Spleen (tissue), 7 donors: ENCODE measurements around the gene MDH1.

Source experiments
- CTCF ChIP-seq, 11 experiments: fragments of 200-600 bp in 7 of 11; fragments of 450-650 bp in 4 of 11; sonication (generic) in 4 of 11; IDR thresholded peaks in 8 of 11; conservative IDR thresholded peaks in 3 of 11; 1 replicate in 7 of 11; 2 replicates in 4 of 11; pipeline versions ENCODE4 v1.4.0 to v1.8.0; 2016 to 2021; ENCODE audit warnings: antibody characterized with exemption in 11 of 11, inconsistent platforms in 4 of 11, mild to moderate bottlenecking in 1 of 11
- POLR2A ChIP-seq, 3 donors: fragments of 450-650 bp; IDR thresholded peaks; one replicate each; pipeline ENCODE4 v1.5.1; 2017; ENCODE audit warnings: antibody characterized with exemption in 3 of 3, mild to moderate bottlenecking in 1 of 3
- POLR2AphosphoS5 ChIP-seq, 3 donors: sonication (generic); formaldehyde crosslinking; IDR thresholded peaks; one replicate each; pipeline ENCODE4 v1.5.1; 2017; ENCODE audit warnings: antibody characterized with exemption in 3 of 3
- donor health status: DM: no; HTN: no; CAD: no; lungs with moderate emphysema.
- donor health status: DM: no; HTN: no; CAD: no.
- donor health status: DM: no; HTN: no; CAD: no.

DNA sequence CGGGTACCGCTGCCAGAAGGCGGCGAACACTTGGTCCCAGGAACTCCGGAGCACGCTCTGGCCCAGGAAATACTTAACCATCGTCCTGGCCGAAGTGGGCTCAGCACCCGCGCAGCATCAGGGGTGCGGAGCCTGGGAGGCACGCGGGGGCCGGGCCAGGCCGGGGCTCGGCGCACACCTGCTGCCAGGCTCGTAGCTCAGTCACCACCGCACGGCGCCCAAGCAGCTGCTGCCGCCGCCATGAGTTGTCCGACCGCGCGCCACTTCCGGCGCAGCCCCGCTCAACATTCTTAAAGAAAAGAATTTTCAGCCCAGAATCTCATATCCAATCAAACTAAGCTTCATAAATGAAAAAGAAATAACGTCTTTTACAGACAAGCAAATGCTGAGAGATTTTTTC lies 34.0 kb downstream of the MDH1 start:
- no peak for TF ChIP-seq POLR2AphosphoS5 (IDR thresholded peaks at IDR 0.05)
- TF ChIP-seq CTCF (IDR thresholded peaks at IDR 0.05 in 8 of 11, conservative IDR thresholded peaks at IDR 0.05 in 3 of 11) = no peak
- TF ChIP-seq POLR2A (IDR thresholded peaks at IDR 0.05) = no peak
